Body of pancreas (tissue), 4 donors: ENCODE measurements around the gene ARHGAP9.

Source experiments
- POLR2A ChIP-seq, 3 donors: fragments of 450-650 bp; IDR thresholded peaks; one replicate each; pipeline ENCODE4 v1.6.1; 2016; ENCODE audit warnings: antibody characterized with exemption in 3 of 3, mild to moderate bottlenecking in 2 of 3
- TF ChIP-seq, protein P1 (sequence below), 7 experiments: fragments of 450-650 bp in 4 of 7; fragments of 200-600 bp in 3 of 7; sonication (generic) in 3 of 7; IDR thresholded peaks; one replicate each; pipeline ENCODE4 v1.5.1; 2016 to 2019; ENCODE audit warnings: antibody characterized with exemption in 7 of 7

DNA sequence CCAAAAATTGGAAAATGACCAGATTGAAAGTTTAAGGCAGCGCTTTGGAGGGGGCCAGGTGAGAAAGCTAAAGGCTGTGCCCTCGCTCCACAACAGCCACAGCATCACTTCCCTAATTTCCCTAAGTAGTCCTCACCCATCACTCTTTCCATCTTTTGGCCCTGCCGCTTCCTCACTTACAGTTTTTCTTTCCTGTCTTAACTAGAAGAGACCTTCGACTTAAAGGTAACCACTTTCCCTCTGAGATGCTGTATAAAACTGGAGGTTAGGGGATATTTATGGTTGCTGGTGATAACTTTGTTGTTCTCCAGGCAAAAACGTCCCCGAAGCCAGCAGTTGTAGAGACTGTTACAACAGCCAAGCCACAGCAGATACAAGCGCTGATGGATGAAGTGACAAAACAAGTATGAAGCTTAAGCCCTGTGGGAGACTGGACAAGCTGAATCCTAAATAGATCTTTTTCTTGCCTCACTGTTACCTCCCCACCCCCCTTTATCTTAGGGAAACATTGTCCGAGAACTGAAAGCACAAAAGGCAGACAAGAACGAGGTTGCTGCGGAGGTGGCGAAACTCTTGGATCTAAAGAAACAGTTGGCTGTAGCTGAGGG lies 36.4 kb upstream of the ARHGAP9 start:
- TF ChIP-seq, protein P1, sequence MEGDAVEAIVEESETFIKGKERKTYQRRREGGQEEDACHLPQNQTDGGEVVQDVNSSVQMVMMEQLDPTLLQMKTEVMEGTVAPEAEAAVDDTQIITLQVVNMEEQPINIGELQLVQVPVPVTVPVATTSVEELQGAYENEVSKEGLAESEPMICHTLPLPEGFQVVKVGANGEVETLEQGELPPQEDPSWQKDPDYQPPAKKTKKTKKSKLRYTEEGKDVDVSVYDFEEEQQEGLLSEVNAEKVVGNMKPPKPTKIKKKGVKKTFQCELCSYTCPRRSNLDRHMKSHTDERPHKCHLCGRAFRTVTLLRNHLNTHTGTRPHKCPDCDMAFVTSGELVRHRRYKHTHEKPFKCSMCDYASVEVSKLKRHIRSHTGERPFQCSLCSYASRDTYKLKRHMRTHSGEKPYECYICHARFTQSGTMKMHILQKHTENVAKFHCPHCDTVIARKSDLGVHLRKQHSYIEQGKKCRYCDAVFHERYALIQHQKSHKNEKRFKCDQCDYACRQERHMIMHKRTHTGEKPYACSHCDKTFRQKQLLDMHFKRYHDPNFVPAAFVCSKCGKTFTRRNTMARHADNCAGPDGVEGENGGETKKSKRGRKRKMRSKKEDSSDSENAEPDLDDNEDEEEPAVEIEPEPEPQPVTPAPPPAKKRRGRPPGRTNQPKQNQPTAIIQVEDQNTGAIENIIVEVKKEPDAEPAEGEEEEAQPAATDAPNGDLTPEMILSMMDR (IDR thresholded peaks at IDR 0.05) = no peak
- no peak for TF ChIP-seq POLR2A (IDR thresholded peaks at IDR 0.05)
